GM12878 (cell line): ENCODE results near the gene PUDP. TPM values are rescaled to one million over a fixed set of nuclear protein-coding genes. Genes with fewer than 3 reads are reported as not detected.

Experiments
- CEBPB ChIP-seq, 2 experiments: fragments of 150-350 bp in 1 of 2; IDR thresholded peaks; 2 replicates each; pipeline ENCODE4 v1.6.1; 2012 to 2014; ENCODE audit warnings: low read depth in 2 of 2, low read length in 2 of 2, borderline replicate concordance in 1 of 2, inconsistent platforms in 1 of 2
- CEBPZ ChIP-seq: fragments of 150-350 bp; IDR thresholded peaks from 2 replicates; pipeline ENCODE4 v1.6.1; 2016; ENCODE audit warnings: low read depth, low read length
- E4F1 ChIP-seq: fragments of 450-650 bp; IDR thresholded peaks from 2 replicates; pipeline ENCODE4 v1.6.1; 2018; ENCODE audit warnings: borderline replicate concordance, mild to moderate bottlenecking; ENCODE audit not compliant: partially characterized antibody
- EED ChIP-seq: sonication (generic); IDR thresholded peaks from 2 replicates; pipeline ENCODE4 v1.6.1; 2016; ENCODE audit warnings: antibody characterized with exemption, low read depth
- IRF4 ChIP-seq: IDR thresholded peaks from 2 replicates; pipeline ENCODE4 v1.6.1; 2011; ENCODE audit warnings: low read depth, low read length
- JUND ChIP-seq: IDR thresholded peaks from 2 replicates; pipeline ENCODE4 v1.6.1; 2012; ENCODE audit warnings: low read depth, mild to moderate bottlenecking, low read length, improper control_type of control experiment, moderate library complexity
- MTA2 ChIP-seq: fragments of 450-650 bp; IDR thresholded peaks from 2 replicates; pipeline ENCODE4 v1.6.1; 2016; ENCODE audit warnings: low read depth, mild to moderate bottlenecking, moderate library complexity
- MXI1 ChIP-seq: fragments of 150-350 bp; IDR thresholded peaks from 2 replicates; pipeline ENCODE4 v1.6.1; 2011; ENCODE audit warnings: low read depth, mild to moderate bottlenecking, inconsistent platforms, low read length, improper control_type of control experiment
- NFXL1 ChIP-seq: fragments of 450-650 bp; IDR thresholded peaks from 2 replicates; pipeline ENCODE4 v1.6.1; 2017; ENCODE audit warnings: antibody characterized with exemption, mild to moderate bottlenecking, borderline replicate concordance
- PKNOX1 ChIP-seq: fragments of 450-650 bp; IDR thresholded peaks from 2 replicates; pipeline ENCODE4 v1.6.1; 2016; ENCODE audit warnings: mild to moderate bottlenecking
- PML ChIP-seq: IDR thresholded peaks from 2 replicates; pipeline ENCODE4 v1.6.1; 2012; ENCODE audit warnings: low read length, inconsistent platforms
- POLR2AphosphoS2 ChIP-seq: IDR thresholded peaks from 2 replicates; pipeline ENCODE4 v1.6.1; 2011; ENCODE audit warnings: low read depth, mild to moderate bottlenecking, low read length, improper control_type of control experiment, moderate library complexity
- RB1 ChIP-seq: fragments of 450-650 bp; formaldehyde crosslinking; IDR thresholded peaks from 2 replicates; pipeline ENCODE4 v1.6.1; 2017; ENCODE audit warnings: mild to moderate bottlenecking, borderline replicate concordance
- RBBP5 ChIP-seq: fragments of 200-600 bp; sonication (generic); conservative IDR thresholded peaks from 2 replicates; pipeline ENCODE4 v1.6.1; 2016
- SP1 ChIP-seq: IDR thresholded peaks from one replicate; pipeline ENCODE4 v1.6.1; 2011; ENCODE audit warnings: low read depth, low read length
- TARDBP ChIP-seq: IDR thresholded peaks from 2 replicates; pipeline ENCODE4 v1.6.1; 2016; ENCODE audit warnings: borderline replicate concordance
- TBL1XR1 ChIP-seq: IDR thresholded peaks from 2 replicates; pipeline ENCODE4 v1.6.1; 2012; ENCODE audit warnings: low read depth, low read length, improper control_type of control experiment
- ZNF217 ChIP-seq: fragments of 450-650 bp; IDR thresholded peaks from 2 replicates; pipeline ENCODE4 v1.6.1; 2017; ENCODE audit warnings: antibody characterized with exemption, mild to moderate bottlenecking
- polyA plus RNA-seq, 11 experiments: library from polyadenylated mRNA; depleted of rRNA in 4 of 11; unstranded in 6 of 11; stranded (reverse) in 5 of 11; fragments of >200 nt; fragmentation: Nextera tagmentation in 4 of 11; fragmentation: Illumina TruSeq in 1 of 11; extraction: Ambion mirVana in 4 of 11; extraction: Trizol in 1 of 11; gene quantifications; 1 replicate in 1 of 11; 2 replicates in 10 of 11; pipeline versions ENCODE4 v1.2.1 to v1.2.3, GENCODE V29; 2011 to 2016; ENCODE audit warnings: inconsistent platforms in 2 of 11, missing spikeins in 2 of 11, low read depth in 1 of 11
- total RNA-seq, 4 experiments: library from RNA; depleted of rRNA in 3 of 4; stranded (reverse); fragments of >200 nt in 3 of 4; fragmentation: Illumina TruSeq in 1 of 4; extraction: Trizol in 1 of 4; gene quantifications; 2 replicates each; pipeline versions ENCODE4 v1.2.1 to v1.2.3, GENCODE V29; 2013 to 2021
- TF ChIP-seq, protein P1 (sequence below): fragments of 450-650 bp; IDR thresholded peaks from 2 replicates; pipeline ENCODE4 v1.6.1; 2016; ENCODE audit warnings: mild to moderate bottlenecking
- TF ChIP-seq, protein P2 (sequence below): IDR thresholded peaks from 2 replicates; pipeline ENCODE4 v1.6.1; 2012; ENCODE audit warnings: low read length, inconsistent platforms

PUDP gene
- total and polyA plus RNA-seq, 10 of the 15 experiments (the other 5 are each of a cell fraction or from before 2014, with no cell fraction given) = 30.8 to 83.5 (median 61.7) TPM

GRCh38 chrX:7083468-7084396, 64.2 kb downstream of the PUDP start (continued):
- 0 out of 4 replicates have a peak, but pooled peaks of 1 of the 2 experiments have one; percentile 77 for TF ChIP-seq CEBPB (IDR thresholded peaks at IDR 0.05; ENCODE audit: borderline replicate concordance in 1 of 2, low read depth in 2 of 2, low read length in 2 of 2)
- no peak for TF ChIP-seq TARDBP
- TF ChIP-seq PKNOX1 = no peak; the same call in 1 of the 2 replicates
- TF ChIP-seq E4F1 = no peak
- peak; percentile 91; the same call in 1 of the 2 replicates for TF ChIP-seq TBL1XR1
- TF ChIP-seq NFXL1 = no peak
- no peak for TF ChIP-seq RBBP5
- TF ChIP-seq, protein P1, sequence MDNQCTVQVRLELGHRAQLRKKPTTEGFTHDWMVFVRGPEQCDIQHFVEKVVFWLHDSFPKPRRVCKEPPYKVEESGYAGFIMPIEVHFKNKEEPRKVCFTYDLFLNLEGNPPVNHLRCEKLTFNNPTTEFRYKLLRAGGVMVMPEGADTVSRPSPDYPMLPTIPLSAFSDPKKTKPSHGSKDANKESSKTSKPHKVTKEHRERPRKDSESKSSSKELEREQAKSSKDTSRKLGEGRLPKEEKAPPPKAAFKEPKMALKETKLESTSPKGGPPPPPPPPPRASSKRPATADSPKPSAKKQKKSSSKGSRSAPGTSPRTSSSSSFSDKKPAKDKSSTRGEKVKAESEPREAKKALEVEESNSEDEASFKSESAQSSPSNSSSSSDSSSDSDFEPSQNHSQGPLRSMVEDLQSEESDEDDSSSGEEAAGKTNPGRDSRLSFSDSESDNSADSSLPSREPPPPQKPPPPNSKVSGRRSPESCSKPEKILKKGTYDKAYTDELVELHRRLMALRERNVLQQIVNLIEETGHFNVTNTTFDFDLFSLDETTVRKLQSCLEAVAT = peak; percentile 18
- peak; percentile 41; the same call in 1 of the 2 replicates for TF ChIP-seq PML
- 0 out of 2 replicates have a peak, but pooled peaks have one; percentile 55 for TF ChIP-seq ZNF217
- TF ChIP-seq IRF4 = peak; percentile 85
- TF ChIP-seq CEBPZ = no peak
- TF ChIP-seq SP1 = peak; percentile 11
- TF ChIP-seq JUND = no peak
- TF ChIP-seq RB1 = no peak
- TF ChIP-seq, protein P2, sequence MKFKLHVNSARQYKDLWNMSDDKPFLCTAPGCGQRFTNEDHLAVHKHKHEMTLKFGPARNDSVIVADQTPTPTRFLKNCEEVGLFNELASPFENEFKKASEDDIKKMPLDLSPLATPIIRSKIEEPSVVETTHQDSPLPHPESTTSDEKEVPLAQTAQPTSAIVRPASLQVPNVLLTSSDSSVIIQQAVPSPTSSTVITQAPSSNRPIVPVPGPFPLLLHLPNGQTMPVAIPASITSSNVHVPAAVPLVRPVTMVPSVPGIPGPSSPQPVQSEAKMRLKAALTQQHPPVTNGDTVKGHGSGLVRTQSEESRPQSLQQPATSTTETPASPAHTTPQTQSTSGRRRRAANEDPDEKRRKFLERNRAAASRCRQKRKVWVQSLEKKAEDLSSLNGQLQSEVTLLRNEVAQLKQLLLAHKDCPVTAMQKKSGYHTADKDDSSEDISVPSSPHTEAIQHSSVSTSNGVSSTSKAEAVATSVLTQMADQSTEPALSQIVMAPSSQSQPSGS = peak; percentile 90
- TF ChIP-seq MTA2 = 0 out of 2 replicates have a peak, but pooled peaks have one; percentile 38
- TF ChIP-seq POLR2AphosphoS2 = no peak
- TF ChIP-seq EED = peak; percentile 99
- no peak for TF ChIP-seq MXI1
